SU-DHL-6 (cell line): ENCODE data around the gene SEMA3D.

Experiments
- CTCF ChIP-seq: fragments of 200-600 bp; sonication (generic); IDR thresholded peaks from one replicate; pipeline ENCODE4 v1.5.1; 2017; ENCODE audit warnings: antibody characterized with exemption, mild to moderate bottlenecking, low read length, moderate library complexity; ENCODE audit not compliant: insufficient read depth, poor library complexity, severe bottlenecking
- EZH2phosphoT487 ChIP-seq: fragments of 200-600 bp; sonication (generic), shearing (Covaris generic); conservative IDR thresholded peaks from 2 replicates; pipeline ENCODE4 v1.6.1; 2018; ENCODE audit warnings: mild to moderate bottlenecking, antibody characterized with exemption, low read length, moderate library complexity, mixed read lengths

GRCh38 chr7:85097844-85098243 lies 89.0 kb downstream of the SEMA3D start:
- TF ChIP-seq CTCF = no peak
- no peak for TF ChIP-seq EZH2phosphoT487
